NT2/D1 (cell line): ENCODE results near the gene TSC2.

Experiments
- SUZ12 ChIP-seq: IDR thresholded peaks from 2 replicates; pipeline ENCODE4 v1.6.1; 2011; ENCODE audit not compliant: insufficient read length, insufficient read depth; ENCODE audit errors: extremely low read depth
- YY1 ChIP-seq: IDR thresholded peaks from 2 replicates; pipeline ENCODE4 v1.6.1; 2011; ENCODE audit not compliant: insufficient read length, insufficient read depth
- ZNF274 ChIP-seq: IDR thresholded peaks from 2 replicates; pipeline ENCODE4 v1.6.1; 2011; ENCODE audit warnings: mild to moderate bottlenecking, low read depth, low read length

GRCh38 chr16:2102471-2102870, 54.7 kb downstream of the TSC2 start:
- TF ChIP-seq YY1 (no peak), ZNF274 (no peak), SUZ12 (no peak)
